ENCODE results near the gene ABCA9.

The ABCA9 gene

GRCh38 chr17:69065113-69065512 lies 4.4 kb upstream of the ABCA9 start:
- DNase-seq (ENCODE audit: low spot score), result no peak

DNA sequence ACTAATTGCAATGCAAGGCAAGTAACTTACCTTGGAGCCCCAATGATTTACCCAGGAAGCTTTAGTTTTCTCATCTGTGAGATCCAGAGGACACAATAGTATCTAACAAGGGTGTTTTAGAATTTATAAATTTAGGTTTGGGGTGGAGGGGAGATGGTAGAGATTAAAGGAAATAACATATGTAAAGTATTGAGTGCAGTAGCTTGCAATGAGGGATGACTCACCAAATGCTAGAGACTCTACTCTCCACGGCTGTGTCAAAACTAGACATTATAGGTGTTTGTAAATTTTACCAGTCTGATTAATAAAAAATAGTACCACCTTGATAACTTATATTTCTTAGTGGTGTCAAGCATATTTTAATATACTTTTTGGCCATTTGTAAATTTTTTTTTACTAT lies 3.7 kb upstream of the ABCA9 start:
- no peak for DNase-seq (ENCODE audit: low spot score)

- no peak for DNase-seq (ENCODE audit: low spot score)
Measured at GRCh38 chr17:69064001-69064400, 3.3 kb upstream of the ABCA9 start.

GRCh38 chr17:69062860-69063581 lies 2.3 kb upstream of the ABCA9 start:
- no peak for DNase-seq (ENCODE audit: low spot score)

GRCh38 chr17:69061721-69062556 lies 1.2 kb upstream of the ABCA9 start:
- no peak for DNase-seq (ENCODE audit: low spot score)

DNA sequence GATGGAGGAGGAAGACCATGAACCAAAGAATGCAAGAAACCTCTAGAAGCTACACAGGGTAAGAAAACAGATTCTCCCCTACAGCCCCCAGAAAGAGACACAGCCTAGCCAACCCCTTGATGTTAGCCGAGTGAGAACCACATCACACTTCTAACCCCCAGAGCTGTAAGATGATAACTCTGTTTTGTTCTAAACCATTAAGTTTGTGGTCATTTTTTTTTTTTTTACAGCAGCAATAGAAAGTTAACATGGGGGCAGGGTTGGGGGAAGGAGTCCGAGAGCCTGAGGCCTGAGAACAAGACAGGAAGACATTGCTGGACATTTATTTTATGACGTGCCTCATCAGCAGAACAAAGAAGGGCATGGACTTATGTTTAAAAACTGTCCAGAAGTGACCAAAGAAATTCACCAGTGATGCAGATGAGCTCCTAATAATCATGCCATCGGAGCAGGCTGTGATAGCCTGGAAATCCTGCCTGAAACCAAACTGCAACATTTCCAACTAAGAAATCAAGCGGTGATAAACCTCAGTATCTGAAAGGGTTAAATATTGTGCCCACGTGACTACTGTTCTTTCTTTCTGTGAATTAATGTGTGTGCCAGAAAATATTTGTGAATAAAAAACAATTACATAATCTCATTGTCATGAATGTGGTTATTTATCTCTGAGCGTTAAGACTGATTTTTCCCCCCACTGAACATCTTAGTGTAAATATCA lies 1.1 kb downstream of the ABCA9 start:
- DNase-seq (ENCODE audit: low spot score), result no peak

GRCh38 chr17:69058165-69058564 lies 2.6 kb downstream of the ABCA9 start:
- DNase-seq (ENCODE audit: low spot score), result no peak

DNA sequence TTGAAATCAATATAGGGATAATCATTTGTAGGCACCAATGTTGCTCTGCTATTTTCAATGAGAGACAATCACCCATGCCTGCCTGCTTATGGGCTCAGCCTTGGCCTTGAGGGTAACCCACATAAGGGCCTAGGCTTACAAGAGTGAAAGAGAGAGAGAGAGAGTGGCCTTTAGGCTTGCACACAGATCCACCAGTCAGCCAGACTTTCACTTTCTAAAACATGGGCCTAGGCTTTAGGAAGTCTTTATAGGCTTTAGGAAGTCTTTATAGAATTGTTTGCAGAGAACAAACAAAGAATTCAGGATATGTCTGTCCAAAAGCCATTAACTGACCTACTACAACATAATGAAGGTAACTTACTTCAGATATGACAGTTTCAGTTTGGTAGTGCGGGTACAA lies 3.4 kb downstream of the ABCA9 start:
- no peak for DNase-seq (ENCODE audit: low spot score)

- no peak for DNase-seq (ENCODE audit: low spot score)
Measured at GRCh38 chr17:69056179-69056823, 4.4 kb downstream of the ABCA9 start.

DNA sequence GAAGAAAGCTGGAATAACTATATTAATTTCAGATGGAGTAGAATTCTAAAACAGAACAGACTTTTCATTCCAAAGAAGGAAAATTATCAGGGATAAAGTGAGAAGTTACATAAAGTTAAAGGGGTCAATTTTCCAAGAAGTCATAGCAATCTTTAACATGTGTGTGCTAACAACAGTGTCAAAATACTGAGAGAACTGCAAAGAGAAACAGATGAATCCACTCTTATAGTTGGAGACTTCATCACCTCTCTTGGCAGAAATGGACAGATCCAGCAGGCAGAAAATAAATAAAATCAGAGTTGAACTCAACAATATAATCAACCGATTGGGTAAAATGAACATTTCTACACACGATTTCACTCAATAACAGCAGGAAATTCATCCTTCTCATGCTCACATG lies 5.4 kb downstream of the ABCA9 start:
- no peak for DNase-seq (ENCODE audit: low spot score)

GRCh38 chr17:69050999-69051775 lies 9.5 kb downstream of the ABCA9 start:
- no peak for DNase-seq (ENCODE audit: low spot score)

- no peak for DNase-seq (ENCODE audit: low spot score)
Measured at GRCh38 chr17:69048634-69049033, 12.1 kb downstream of the ABCA9 start.

DNA sequence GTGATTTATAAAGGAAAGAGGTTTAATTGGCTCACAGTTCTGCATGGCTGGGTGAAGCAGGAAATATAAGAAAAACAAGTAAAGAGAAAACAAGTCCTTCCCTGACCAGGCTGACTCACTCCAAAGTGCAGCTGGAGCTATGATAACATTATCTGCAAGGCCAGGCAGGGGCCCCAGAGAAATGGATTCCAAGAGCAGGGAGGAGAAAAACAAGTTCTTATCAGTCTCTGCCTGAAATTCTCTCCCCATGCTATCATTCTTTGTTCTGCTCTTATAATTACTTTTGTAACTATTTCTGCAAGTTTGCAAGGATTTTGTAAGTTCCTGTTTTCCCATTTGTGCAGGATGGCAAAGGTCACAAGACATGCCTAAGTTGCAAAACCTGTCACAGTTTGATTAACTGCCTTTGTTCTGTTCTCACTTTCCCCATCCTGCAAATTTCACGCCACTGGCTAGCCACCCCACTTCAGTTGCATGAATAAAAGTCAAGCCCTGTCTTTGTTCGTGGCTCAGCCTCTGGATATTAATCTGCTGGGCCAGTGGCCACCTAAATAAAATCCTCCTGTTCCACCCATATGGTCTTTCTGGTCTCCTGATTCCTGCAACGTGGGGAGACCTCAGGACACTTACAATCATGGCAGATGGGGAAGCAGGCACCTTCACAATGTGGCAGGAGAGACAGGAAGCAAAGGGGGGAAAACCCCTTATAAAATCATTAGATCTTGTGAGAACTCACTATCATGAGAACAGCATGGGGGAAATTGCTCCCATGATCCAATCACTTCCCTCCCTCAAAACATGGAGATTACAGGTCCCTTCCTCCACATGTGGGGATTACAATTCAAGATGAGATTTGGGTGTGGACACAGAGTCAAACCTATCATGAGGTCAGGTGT lies 13.1 kb downstream of the ABCA9 start:
- no peak for DNase-seq (ENCODE audit: low spot score)

- no peak for DNase-seq (ENCODE audit: low spot score)
Measured at GRCh38 chr17:69046121-69046807, 14.5 kb downstream of the ABCA9 start.

- no peak for DNase-seq (ENCODE audit: low spot score)
Measured at GRCh38 chr17:69045646-69046045, 15.1 kb downstream of the ABCA9 start.

- DNase-seq (ENCODE audit: low spot score), result no peak
Measured at GRCh38 chr17:69044371-69044770, 16.4 kb downstream of the ABCA9 start.

DNA sequence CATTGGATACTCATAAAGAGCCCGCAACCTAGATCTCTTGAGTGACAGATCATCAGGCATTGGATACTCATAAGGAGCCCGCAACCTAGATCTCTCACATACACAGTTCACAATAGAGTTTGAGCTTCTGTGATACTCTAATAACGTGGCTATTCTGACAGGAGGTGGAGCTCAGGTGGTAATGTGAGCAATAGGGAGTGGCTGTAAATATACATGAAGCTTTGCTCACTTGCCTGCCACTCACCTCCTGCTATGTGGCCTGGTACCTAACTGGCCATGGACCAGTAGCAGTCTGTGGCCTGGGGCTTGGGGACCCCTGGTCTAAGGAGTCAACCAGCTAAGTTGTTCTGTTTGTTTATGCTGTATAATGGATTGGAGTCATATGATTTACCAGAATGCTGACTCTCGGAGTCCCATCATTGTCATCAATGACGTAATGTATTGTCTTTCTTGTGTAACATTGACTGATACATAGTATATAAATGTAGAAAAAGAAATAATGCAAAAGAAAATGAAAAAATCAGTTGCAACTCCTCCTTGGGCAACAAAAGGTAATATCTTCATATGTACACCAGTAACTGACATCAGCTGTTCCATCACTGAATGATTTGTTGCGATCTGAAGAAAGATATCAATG lies 17.5 kb downstream of the ABCA9 start:
- no peak for DNase-seq (ENCODE audit: low spot score)

DNA sequence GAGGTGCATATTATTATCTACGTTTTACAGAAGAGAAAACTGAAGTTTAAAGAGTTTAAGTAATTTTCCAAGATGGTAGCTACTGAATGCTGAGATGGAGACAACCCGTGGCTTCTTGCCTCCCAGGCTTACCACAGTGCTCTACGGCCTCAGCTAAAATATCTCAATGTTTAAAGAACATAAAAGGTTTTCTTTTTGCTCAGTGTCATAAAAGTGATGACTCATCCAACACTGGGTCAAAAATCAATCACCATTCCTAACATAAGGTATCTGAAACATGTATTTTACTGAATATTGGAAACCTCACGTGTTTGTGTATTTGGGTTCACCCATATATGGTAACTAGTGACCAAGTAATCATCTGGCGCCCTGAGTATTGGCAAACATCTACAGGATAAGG lies 18.4 kb downstream of the ABCA9 start:
- no peak for DNase-seq (ENCODE audit: low spot score)

- DNase-seq (ENCODE audit: low spot score), result no peak
Measured at GRCh38 chr17:69031839-69032238, 28.9 kb downstream of the ABCA9 start.

All from HuH-7.5 (cell line).